Mesenchymal stem cell (in vitro differentiated cells and primary cell): Measurements from ENCODE around the gene GOLT1A.

ENCODE experiments used
- DNase-seq: peaks from one replicate; pipeline ENCODE4 v3.0.0-alpha.2; 2013
- H2AFZ ChIP-seq: one replicate; pipeline ENCODE4 v1.6.1; 2013; ENCODE audit warnings: low read depth, mild to moderate bottlenecking, control low read depth, inconsistent platforms, low read length, moderate library complexity
- H2AK5ac ChIP-seq: 2 replicates; pipeline ENCODE4 v1.6.1; 2013; ENCODE audit warnings: low read length, moderate library complexity, mild to moderate bottlenecking, inconsistent platforms; ENCODE audit not compliant: severe bottlenecking
- H2BK120ac ChIP-seq: one replicate; pipeline ENCODE4 v1.6.1; 2013; ENCODE audit warnings: low read depth, mild to moderate bottlenecking, inconsistent platforms, low read length, moderate library complexity
- H2BK12ac ChIP-seq, 2 experiments: one replicate each; pipeline ENCODE4 v1.6.1; 2013; ENCODE audit warnings: inconsistent platforms in 2 of 2, low read length in 2 of 2, mild to moderate bottlenecking in 2 of 2, moderate library complexity in 2 of 2, control low read depth in 1 of 2
- H2BK15ac ChIP-seq: one replicate; pipeline ENCODE4 v1.6.1; 2013; ENCODE audit warnings: mild to moderate bottlenecking, low read depth, inconsistent platforms; ENCODE audit not compliant: poor library complexity, severe bottlenecking
- H2BK5ac ChIP-seq: 2 replicates; pipeline ENCODE4 v1.6.1; 2013; ENCODE audit warnings: low read depth, mild to moderate bottlenecking, low read length, control low read depth, inconsistent platforms; ENCODE audit not compliant: poor library complexity, severe bottlenecking
- H3K14ac ChIP-seq, 2 experiments: one replicate each; pipeline ENCODE4 v1.6.1; 2013; ENCODE audit warnings: inconsistent platforms in 2 of 2, low read length in 2 of 2, control low read depth in 1 of 2, mild to moderate bottlenecking in 1 of 2, moderate library complexity in 1 of 2
- H3K18ac ChIP-seq, 2 experiments: one replicate each; pipeline ENCODE4 v1.6.1; 2013; ENCODE audit warnings: inconsistent platforms in 2 of 2, low read length in 2 of 2, control low read depth in 1 of 2, low read depth in 1 of 2, mild to moderate bottlenecking in 1 of 2
- H3K23ac ChIP-seq, 2 experiments: one replicate each; pipeline ENCODE4 v1.6.1; 2013; ENCODE audit warnings: inconsistent platforms in 2 of 2, low read length in 2 of 2, mild to moderate bottlenecking in 2 of 2, moderate library complexity in 2 of 2, control low read depth in 1 of 2
- H3K27ac ChIP-seq: 2 replicates; pipeline ENCODE4 v1.5.1; 2013; ENCODE audit warnings: mild to moderate bottlenecking, moderate library complexity, low read length, control low read depth, inconsistent platforms; ENCODE audit not compliant: poor library complexity, severe bottlenecking
- H3K27me3 ChIP-seq, 2 experiments: 2 replicates each; pipeline versions ENCODE4 v1.6.1 to v1.7.0; 2013; ENCODE audit warnings: low read length in 2 of 2, mild to moderate bottlenecking in 2 of 2, moderate library complexity in 2 of 2, control low read depth in 1 of 2, inconsistent platforms in 1 of 2; ENCODE audit not compliant: control insufficient read depth in 1 of 2, insufficient read depth in 1 of 2
- H3K36me3 ChIP-seq, 2 experiments: 2 replicates each; pipeline versions ENCODE4 v1.6.1 to v1.7.0; 2013; ENCODE audit warnings: low read length in 2 of 2, control low read depth in 1 of 2, inconsistent platforms in 1 of 2, low read depth in 1 of 2, mild to moderate bottlenecking in 1 of 2; ENCODE audit not compliant: insufficient read depth in 2 of 2, control insufficient read depth in 1 of 2
- H3K4ac ChIP-seq, 2 experiments: one replicate each; pipeline ENCODE4 v1.6.1; 2013; ENCODE audit warnings: inconsistent platforms in 2 of 2, low read length in 2 of 2, mild to moderate bottlenecking in 2 of 2, moderate library complexity in 2 of 2, control low read depth in 1 of 2, low read depth in 1 of 2
- H3K4me1 ChIP-seq: 2 replicates; pipeline ENCODE4 v1.6.1; 2013; ENCODE audit warnings: low read depth, low read length, control low read depth; ENCODE audit not compliant: control insufficient read depth, insufficient read depth
- H3K4me2 ChIP-seq: 2 replicates; pipeline ENCODE4 v1.6.1; 2013; ENCODE audit warnings: low read length, mild to moderate bottlenecking, inconsistent platforms; ENCODE audit not compliant: poor library complexity, severe bottlenecking
- H3K4me3 ChIP-seq, 2 experiments: 2 replicates each; pipeline versions ENCODE4 v1.5.1 to v1.7.0; 2013; ENCODE audit warnings: low read length in 2 of 2, mild to moderate bottlenecking in 2 of 2, control low read depth in 1 of 2, low read depth in 1 of 2; ENCODE audit not compliant: insufficient read depth in 1 of 2
- H3K79me1 ChIP-seq: replicated peaks from 2 replicates; pipeline ENCODE4 v1.6.1; 2013; ENCODE audit warnings: mild to moderate bottlenecking, control low read depth, low read length, inconsistent platforms; ENCODE audit not compliant: poor library complexity, severe bottlenecking
- H3K9ac ChIP-seq: 2 replicates; pipeline ENCODE4 v1.7.0; 2013; ENCODE audit warnings: mild to moderate bottlenecking, low read length, moderate library complexity
- H3K9me3 ChIP-seq: 2 replicates; pipeline ENCODE4 v1.7.0; 2013; ENCODE audit warnings: mild to moderate bottlenecking, low read length; ENCODE audit not compliant: control insufficient read depth
- H4K8ac ChIP-seq: one replicate; pipeline ENCODE4 v1.6.1; 2013; ENCODE audit warnings: inconsistent platforms, mild to moderate bottlenecking, low read length, moderate library complexity
- H4K91ac ChIP-seq: one replicate; pipeline ENCODE4 v1.6.1; 2013; ENCODE audit warnings: mild to moderate bottlenecking, low read length, inconsistent platforms
- WGBS: methylation state at CpG from one replicate; pipeline ENCODE4 v1.1.7; 2013; ENCODE audit warnings: mixed read lengths; 5-methylcytosine and 5-hydroxymethylcytosine counted together

Gene GOLT1A

GRCh38 chr1:204205486-204205885, 8.3 kb downstream of the GOLT1A start:
- Histone ChIP-seq H2BK15ac (no peak overlapping the region), H3K4me3 (no peak overlapping the region), H3K4ac (no peak overlapping the region), H2BK5ac (no peak overlapping the region), H2BK120ac (no peak overlapping the region), H3K18ac (no peak overlapping the region), H3K36me3 (no peaks in the 10 kb centered on the region), H3K27me3 (peaks cover 30 to 54% of the 10 kb centered on the region in 2 experiments), H3K9me3 (no peaks in the 10 kb centered on the region), H4K91ac (no peak overlapping the region), H2AFZ (no peak overlapping the region), H3K4me1 (peaks cover 9% of the 10 kb centered on the region), H2BK12ac (no peak overlapping the region), H3K9ac (no peak overlapping the region), H3K4me2 (no peak overlapping the region), H2AK5ac (no peak overlapping the region), H3K79me1 (no peaks in the 10 kb centered on the region), H4K8ac (no peak overlapping the region), H3K14ac (no peak overlapping the region), H3K27ac (no peak overlapping the region), H3K23ac (no peak overlapping the region)
- DNase-seq, result no peak

GRCh38 chr1:204204944-204205343, 8.8 kb downstream of the GOLT1A start:
- no peak overlapping the region for H3K4me3 ChIP-seq
- no peak overlapping the region for H3K18ac ChIP-seq
- H2AK5ac ChIP-seq, result no peak overlapping the region
- H3K4me1 ChIP-seq, result peaks cover 9% of the 10 kb centered on the region
- no peaks in the 10 kb centered on the region for H3K79me1 ChIP-seq
- H2BK15ac ChIP-seq, result no peak overlapping the region
- H2BK12ac ChIP-seq, result no peak overlapping the region
- peaks cover 26 to 54% of the 10 kb centered on the region in 2 experiments for H3K27me3 ChIP-seq
- H3K4ac ChIP-seq, result no peak overlapping the region
- no peaks in the 10 kb centered on the region for H3K36me3 ChIP-seq
- WGBS, result 100% methylated on average over 1 of the region's 2 CpGs
- H3K4me2 ChIP-seq, result no peak overlapping the region
- H3K9ac ChIP-seq, result no peak overlapping the region
- no peaks in the 10 kb centered on the region for H3K9me3 ChIP-seq
- no peak overlapping the region for H2AFZ ChIP-seq
- no peak for DNase-seq
- H4K8ac ChIP-seq, result no peak overlapping the region
- H3K14ac ChIP-seq, result no peak overlapping the region
- no peak overlapping the region for H3K27ac ChIP-seq
- no peak overlapping the region for H4K91ac ChIP-seq
- no peak overlapping the region for H2BK5ac ChIP-seq
- H3K23ac ChIP-seq, result no peak overlapping the region
- no peak overlapping the region for H2BK120ac ChIP-seq

GRCh38 chr1:204203206-204203767, 10.5 kb downstream of the GOLT1A start:
- Histone ChIP-seq H3K4me1 (peaks cover 20% of the 10 kb centered on the region), H3K36me3 (no peaks in the 10 kb centered on the region), H3K27me3 (peaks cover 16 to 57% of the 10 kb centered on the region in 2 experiments), H3K18ac (no peak overlapping the region), H2AFZ (no peak overlapping the region), H3K79me1 (no peaks in the 10 kb centered on the region), H3K9me3 (no peaks in the 10 kb centered on the region), H3K14ac (no peak overlapping the region), H2BK12ac (no peak overlapping the region), H3K9ac (no peak overlapping the region), H3K4me3 (no peak overlapping the region), H3K4ac (no peak overlapping the region), H2BK5ac (no peak overlapping the region), H2BK120ac (no peak overlapping the region), H3K27ac (no peak overlapping the region), H2BK15ac (no peak overlapping the region), H4K8ac (no peak overlapping the region), H4K91ac (no peak overlapping the region), H2AK5ac (no peak overlapping the region), H3K23ac (no peak overlapping the region), H3K4me2 (no peak overlapping the region)
- WGBS, result 79% methylated on average over 5 of the region's 5 CpGs
- no peak for DNase-seq

- H3K23ac ChIP-seq, result no peak overlapping the region
- H4K8ac ChIP-seq, result no peak overlapping the region
- H3K9ac ChIP-seq, result no peak overlapping the region
- no peak overlapping the region for H2BK5ac ChIP-seq
- no peak overlapping the region for H2AFZ ChIP-seq
- no peak overlapping the region for H3K4ac ChIP-seq
- H3K14ac ChIP-seq, result no peak overlapping the region
- no peak overlapping the region for H3K4me2 ChIP-seq
- no peak overlapping the region for H2BK15ac ChIP-seq
- 88% methylated on average over 4 of the region's 4 CpGs for WGBS
- no peak overlapping the region for H4K91ac ChIP-seq
- no peak overlapping the region for H3K27ac ChIP-seq
- no peak overlapping the region for H2AK5ac ChIP-seq
- no peak overlapping the region for H2BK120ac ChIP-seq
- peaks cover 16 to 60% of the 10 kb centered on the region in 2 experiments for H3K27me3 ChIP-seq
- no peaks in the 10 kb centered on the region for H3K79me1 ChIP-seq
- DNase-seq, result no peak
- no peak overlapping the region for H3K4me3 ChIP-seq
- H3K18ac ChIP-seq, result no peak overlapping the region
- peaks cover 23% of the 10 kb centered on the region for H3K4me1 ChIP-seq
- no peak overlapping the region for H2BK12ac ChIP-seq
- no peaks in the 10 kb centered on the region for H3K36me3 ChIP-seq
- no peaks in the 10 kb centered on the region for H3K9me3 ChIP-seq
These were observed 11.3 kb downstream of the GOLT1A start for GRCh38 chr1:204202481-204202880.
